Osteocyte (in vitro differentiated cells): ENCODE measurements around the gene NOTCH1. TPM values are rescaled to one million over a fixed set of nuclear protein-coding genes. Genes with fewer than 3 reads are reported as not detected.

Source experiments
- DNase-seq: peaks from one replicate; pipeline ENCODE4 v3.0.0; 2021; ENCODE audit warnings: mixed read lengths; ENCODE audit not compliant: unreplicated experiment; ENCODE audit errors: extremely low spot score
- H3K27ac Mint-ChIP-seq: one replicate; pipeline ENCODE4 v1.8.0; 2021; ENCODE audit warnings: mild to moderate bottlenecking, mixed read lengths; ENCODE audit not compliant: unreplicated experiment
- H3K27me3 Mint-ChIP-seq: one replicate; pipeline ENCODE4 v1.8.0; 2021; ENCODE audit warnings: mixed read lengths; ENCODE audit not compliant: unreplicated experiment
- H3K36me3 Mint-ChIP-seq: one replicate; pipeline ENCODE4 v1.8.0; 2021; ENCODE audit warnings: mixed read lengths; ENCODE audit not compliant: unreplicated experiment
- H3K4me1 Mint-ChIP-seq: one replicate; pipeline ENCODE4 v1.8.0; 2021; ENCODE audit warnings: mixed read lengths; ENCODE audit not compliant: unreplicated experiment
- H3K4me3 Mint-ChIP-seq: one replicate; pipeline ENCODE4 v1.8.0; 2021; ENCODE audit warnings: mild to moderate bottlenecking, moderate library complexity, mixed read lengths; ENCODE audit not compliant: unreplicated experiment
- H3K9me3 Mint-ChIP-seq: one replicate; pipeline ENCODE4 v1.8.0; 2021; ENCODE audit warnings: mixed read lengths; ENCODE audit not compliant: unreplicated experiment
- total RNA-seq: library from RNA; stranded (reverse); gene quantifications from 2 replicates; pipeline ENCODE4 v1.2.1, GENCODE V29; 2021
- TF ChIP-seq, protein P1 (sequence below): fragments of 200-600 bp; sonication (generic); IDR thresholded peaks from 2 replicates; pipeline ENCODE4 v1.5.0; 2021; ENCODE audit warnings: antibody characterized with exemption, mild to moderate bottlenecking, moderate library complexity

NOTCH1 gene
- total RNA-seq, 1 donor from 2014 or later = 44.9 TPM

DNA sequence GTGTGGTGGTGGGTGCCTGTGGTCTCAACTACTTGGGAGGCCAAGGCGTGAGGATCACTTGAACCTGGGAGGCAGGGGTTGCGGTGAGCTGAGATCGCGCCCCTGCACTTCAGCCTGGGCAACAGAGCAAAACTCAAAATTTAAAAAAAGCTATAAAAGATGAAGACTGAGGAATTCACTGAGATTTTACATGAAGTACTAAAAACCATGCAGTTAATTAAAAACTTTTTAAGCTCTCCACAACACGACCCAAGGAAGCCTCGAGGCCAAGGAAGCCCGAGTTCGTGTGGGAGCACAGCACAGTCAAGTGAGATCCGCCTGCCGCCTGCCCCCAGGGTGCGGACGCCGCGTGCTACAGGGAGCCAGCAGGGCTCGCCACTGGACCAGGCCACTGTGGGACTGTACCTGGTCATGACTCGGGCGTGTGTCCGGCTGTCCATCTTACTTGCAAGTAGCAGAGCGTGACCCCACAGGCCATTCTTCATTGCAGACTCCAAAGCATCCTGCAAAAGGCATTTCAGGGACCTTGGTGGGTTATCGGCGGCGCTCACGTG, 85.0 kb downstream of the NOTCH1 start:
- no peak overlapping the region for H3K27ac Mint-ChIP-seq
- H3K9me3 Mint-ChIP-seq = no peaks in the 10 kb centered on the region
- H3K4me3 Mint-ChIP-seq = no peak overlapping the region
- no peak for DNase-seq
- H3K36me3 Mint-ChIP-seq = peaks cover 55% of the 10 kb centered on the region
- no peaks in the 10 kb centered on the region for H3K4me1 Mint-ChIP-seq
- H3K27me3 Mint-ChIP-seq = no peaks in the 10 kb centered on the region
- TF ChIP-seq, protein P1, sequence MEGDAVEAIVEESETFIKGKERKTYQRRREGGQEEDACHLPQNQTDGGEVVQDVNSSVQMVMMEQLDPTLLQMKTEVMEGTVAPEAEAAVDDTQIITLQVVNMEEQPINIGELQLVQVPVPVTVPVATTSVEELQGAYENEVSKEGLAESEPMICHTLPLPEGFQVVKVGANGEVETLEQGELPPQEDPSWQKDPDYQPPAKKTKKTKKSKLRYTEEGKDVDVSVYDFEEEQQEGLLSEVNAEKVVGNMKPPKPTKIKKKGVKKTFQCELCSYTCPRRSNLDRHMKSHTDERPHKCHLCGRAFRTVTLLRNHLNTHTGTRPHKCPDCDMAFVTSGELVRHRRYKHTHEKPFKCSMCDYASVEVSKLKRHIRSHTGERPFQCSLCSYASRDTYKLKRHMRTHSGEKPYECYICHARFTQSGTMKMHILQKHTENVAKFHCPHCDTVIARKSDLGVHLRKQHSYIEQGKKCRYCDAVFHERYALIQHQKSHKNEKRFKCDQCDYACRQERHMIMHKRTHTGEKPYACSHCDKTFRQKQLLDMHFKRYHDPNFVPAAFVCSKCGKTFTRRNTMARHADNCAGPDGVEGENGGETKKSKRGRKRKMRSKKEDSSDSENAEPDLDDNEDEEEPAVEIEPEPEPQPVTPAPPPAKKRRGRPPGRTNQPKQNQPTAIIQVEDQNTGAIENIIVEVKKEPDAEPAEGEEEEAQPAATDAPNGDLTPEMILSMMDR = no peak

DNA sequence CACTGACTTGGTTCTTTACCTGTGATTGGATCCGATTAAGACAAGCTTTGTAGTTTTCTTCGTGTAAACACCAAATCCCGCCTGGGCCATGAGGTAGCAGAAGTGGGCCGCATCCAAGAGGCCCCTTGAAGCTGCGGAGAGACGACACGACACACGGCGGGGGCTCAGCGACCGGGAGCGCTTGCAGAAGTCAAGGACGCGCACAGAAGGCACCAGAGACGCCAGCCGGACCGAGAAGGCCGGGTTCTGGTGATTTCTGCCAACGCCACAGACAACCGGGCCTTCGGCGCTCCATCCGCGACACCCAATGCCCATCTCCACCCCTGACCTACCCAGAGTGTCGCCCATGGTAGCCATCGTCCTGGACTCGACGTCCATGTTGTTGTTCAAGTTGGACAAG, 86.4 kb downstream of the NOTCH1 start:
- H3K27ac Mint-ChIP-seq = no peak overlapping the region
- H3K4me1 Mint-ChIP-seq = no peaks in the 10 kb centered on the region
- H3K27me3 Mint-ChIP-seq = no peaks in the 10 kb centered on the region
- DNase-seq = no peak
- no peak overlapping the region for H3K4me3 Mint-ChIP-seq
- H3K9me3 Mint-ChIP-seq = no peaks in the 10 kb centered on the region
- TF ChIP-seq, protein P1 = no peak
- peaks cover 53% of the 10 kb centered on the region for H3K36me3 Mint-ChIP-seq

DNA sequence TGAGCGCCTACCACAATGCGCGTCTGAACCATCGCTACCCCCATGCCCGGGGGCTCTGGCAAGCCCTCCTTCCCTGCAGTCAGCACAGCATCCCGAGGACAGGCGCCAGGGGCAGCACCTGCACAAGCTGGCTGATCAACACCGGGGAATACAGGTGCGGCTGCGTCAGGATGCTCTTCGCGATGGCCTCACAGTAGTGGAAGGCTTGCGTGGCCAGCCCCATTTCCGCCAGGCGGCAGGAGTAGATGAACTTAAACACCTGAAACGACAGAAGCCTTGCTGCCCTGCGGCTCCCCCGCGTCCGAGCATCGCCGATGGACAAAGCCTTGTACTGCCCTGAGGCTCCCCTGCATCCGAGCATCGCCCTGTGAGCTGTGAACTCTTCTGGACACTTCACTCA, 88.5 kb downstream of the NOTCH1 start:
- Mint-ChIP-seq H3K9me3 (no peaks in the 10 kb centered on the region), H3K36me3 (peaks cover 55% of the 10 kb centered on the region), H3K4me1 (no peaks in the 10 kb centered on the region), H3K4me3 (no peak overlapping the region), H3K27ac (no peak overlapping the region), H3K27me3 (no peaks in the 10 kb centered on the region)
- TF ChIP-seq, protein P1 = no peak
- no peak for DNase-seq

DNA sequence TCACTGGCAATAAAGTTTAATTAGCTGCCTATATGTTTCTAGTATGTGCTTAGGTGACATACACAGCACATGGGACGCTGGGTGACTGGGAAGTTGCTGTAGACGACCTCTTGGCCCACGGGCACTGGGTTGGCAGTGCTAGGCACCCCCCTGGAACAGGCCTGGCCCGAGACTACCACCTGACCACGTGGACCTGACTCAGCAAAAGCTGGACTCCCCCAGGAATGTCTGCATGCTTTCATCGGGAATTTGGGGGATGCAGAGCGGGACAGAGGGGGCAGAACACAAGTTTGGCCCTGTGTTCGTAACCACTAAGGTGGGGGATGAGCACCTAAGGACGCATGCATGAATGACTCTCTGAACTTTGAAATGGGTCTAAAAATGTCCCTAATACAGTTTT, 89.6 kb downstream of the NOTCH1 start:
- TF ChIP-seq, protein P1 = no peak
- H3K4me3 Mint-ChIP-seq = no peak overlapping the region
- no peaks in the 10 kb centered on the region for H3K4me1 Mint-ChIP-seq
- DNase-seq = no peak
- H3K36me3 Mint-ChIP-seq = peaks cover 56% of the 10 kb centered on the region
- H3K9me3 Mint-ChIP-seq = no peaks in the 10 kb centered on the region
- H3K27me3 Mint-ChIP-seq = no peaks in the 10 kb centered on the region
- no peak overlapping the region for H3K27ac Mint-ChIP-seq

DNA sequence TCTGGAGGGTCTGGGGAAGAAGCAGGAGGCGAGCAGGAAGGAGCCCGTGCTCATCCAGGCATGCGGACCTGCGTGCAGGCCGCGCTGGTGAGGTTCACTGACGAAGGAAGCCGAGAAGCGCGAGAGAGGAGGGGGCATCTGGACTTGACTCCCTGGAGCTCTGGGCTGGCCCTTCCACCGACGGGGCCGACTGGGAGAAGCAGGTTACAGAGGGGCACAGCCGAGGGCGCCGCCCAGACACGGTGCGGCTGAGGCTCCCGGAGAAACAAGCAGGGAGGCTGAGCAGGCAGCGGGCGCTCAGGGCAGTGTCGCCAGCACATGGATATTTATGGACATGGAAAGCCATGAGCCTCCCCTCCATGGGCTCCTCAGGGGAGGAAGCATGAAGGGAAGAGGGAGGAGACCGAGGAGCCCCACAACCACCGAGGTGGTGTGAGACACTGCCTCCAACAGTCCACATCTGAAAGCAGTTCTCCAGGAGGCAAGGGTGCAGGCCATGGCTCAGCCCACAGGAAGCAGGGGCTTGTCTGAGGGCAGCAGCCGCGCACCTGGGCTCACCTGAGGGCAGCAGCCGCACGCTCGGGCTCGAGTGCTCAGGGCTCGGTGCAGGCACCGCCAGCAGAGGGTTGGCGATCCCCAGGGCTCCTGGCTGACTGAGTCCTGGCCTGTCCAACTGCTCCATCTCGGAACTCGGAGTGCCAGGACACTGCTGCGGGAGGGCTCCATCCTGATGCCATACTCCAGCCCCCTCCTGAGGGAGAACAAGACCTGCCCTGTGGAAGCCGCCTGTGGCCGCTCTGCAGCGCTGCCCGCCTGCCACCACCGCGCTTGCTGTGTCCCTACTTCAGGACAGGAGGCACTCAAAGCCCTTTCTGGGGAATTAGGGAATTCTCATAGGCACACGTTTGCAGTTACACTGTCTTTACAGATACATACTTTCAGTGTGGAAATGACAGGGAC, 90.5 kb downstream of the NOTCH1 start:
- no peak for DNase-seq
- Mint-ChIP-seq H3K9me3 (no peaks in the 10 kb centered on the region), H3K27ac (no peak overlapping the region), H3K36me3 (peaks cover 57% of the 10 kb centered on the region), H3K27me3 (no peaks in the 10 kb centered on the region), H3K4me1 (no peaks in the 10 kb centered on the region), H3K4me3 (no peak overlapping the region)
- TF ChIP-seq, protein P1 = no peak
